Amniotic stem cell (primary cell): Measurements from ENCODE around the gene AOAH.

Source experiments
- DNase-seq: peaks from one replicate; lab custom pipeline; 2025; lab: John Stamatoyannopoulos, UW

Gene AOAH

GRCh38 chr7:36723951-36724664, at the start of gene AOAH:
AOAH (minus strand) TSS chr7:36724494; CDS start chr7:36724148, 346 bp downstream.
- DNase-seq, result no peak

- no peak for DNase-seq
Measured at GRCh38 chr7:36766451-36766850, 42.2 kb upstream of the AOAH start.

DNA sequence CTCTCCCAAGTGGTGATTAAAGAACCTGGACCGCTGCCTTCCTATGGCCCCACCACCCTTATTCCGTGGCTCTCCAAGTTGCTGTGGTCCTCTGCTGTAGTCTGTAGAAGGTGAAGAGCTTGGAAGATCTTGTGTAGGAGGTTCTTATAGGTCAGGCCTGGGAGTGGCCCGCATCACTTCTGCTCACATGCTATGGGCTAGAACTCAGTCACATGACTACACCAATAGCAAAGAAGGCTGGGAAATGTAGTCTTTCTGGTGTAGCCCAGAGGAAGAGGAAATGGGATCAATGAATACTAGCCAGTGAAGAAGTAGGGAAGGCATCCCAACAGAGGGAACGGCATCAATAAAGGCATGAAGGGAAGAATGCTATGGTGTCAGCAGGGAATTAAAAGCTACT, 41.3 kb upstream of the AOAH start:
- DNase-seq, result no peak

- no peak for DNase-seq
Measured at GRCh38 chr7:36764929-36765328, 40.6 kb upstream of the AOAH start.

DNA sequence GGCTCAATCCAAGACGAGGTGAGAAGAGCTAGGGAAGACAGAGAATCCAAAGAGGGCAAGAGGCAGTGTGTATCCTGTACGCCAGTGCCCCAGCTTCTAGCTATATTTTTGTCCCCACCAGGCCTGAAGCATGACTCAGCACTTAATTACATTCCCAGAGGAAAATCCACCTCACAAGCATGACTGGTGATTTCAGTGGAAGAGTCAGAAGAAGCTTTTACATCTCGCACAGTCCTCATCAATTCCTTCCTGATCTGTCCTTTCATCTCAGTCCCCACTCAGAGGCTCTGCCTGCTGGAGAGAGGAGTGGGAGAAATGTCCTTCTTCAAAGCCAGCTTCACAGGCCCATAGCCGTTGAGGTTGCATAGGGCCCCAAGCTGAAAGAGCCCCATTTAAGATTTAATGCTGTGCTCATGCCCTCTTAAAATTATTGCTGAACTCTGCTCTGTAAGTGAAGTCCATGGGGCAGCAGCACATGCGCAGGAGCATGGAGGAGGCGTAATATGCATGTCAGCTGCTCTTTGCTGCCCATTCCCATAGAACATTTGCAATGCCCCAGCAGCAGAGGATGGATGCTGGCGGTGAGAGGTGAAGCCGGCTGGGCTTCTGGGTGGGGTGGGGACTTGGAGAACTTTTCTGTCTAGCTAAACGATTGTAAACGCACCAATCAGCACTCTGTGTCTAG, 39.0 kb upstream of the AOAH start:
- DNase-seq, result no peak

- no peak for DNase-seq
Measured at GRCh38 chr7:36762394-36762793, 38.1 kb upstream of the AOAH start.

GRCh38 chr7:36761835-36762234, 37.5 kb upstream of the AOAH start:
- DNase-seq, result no peak

DNA sequence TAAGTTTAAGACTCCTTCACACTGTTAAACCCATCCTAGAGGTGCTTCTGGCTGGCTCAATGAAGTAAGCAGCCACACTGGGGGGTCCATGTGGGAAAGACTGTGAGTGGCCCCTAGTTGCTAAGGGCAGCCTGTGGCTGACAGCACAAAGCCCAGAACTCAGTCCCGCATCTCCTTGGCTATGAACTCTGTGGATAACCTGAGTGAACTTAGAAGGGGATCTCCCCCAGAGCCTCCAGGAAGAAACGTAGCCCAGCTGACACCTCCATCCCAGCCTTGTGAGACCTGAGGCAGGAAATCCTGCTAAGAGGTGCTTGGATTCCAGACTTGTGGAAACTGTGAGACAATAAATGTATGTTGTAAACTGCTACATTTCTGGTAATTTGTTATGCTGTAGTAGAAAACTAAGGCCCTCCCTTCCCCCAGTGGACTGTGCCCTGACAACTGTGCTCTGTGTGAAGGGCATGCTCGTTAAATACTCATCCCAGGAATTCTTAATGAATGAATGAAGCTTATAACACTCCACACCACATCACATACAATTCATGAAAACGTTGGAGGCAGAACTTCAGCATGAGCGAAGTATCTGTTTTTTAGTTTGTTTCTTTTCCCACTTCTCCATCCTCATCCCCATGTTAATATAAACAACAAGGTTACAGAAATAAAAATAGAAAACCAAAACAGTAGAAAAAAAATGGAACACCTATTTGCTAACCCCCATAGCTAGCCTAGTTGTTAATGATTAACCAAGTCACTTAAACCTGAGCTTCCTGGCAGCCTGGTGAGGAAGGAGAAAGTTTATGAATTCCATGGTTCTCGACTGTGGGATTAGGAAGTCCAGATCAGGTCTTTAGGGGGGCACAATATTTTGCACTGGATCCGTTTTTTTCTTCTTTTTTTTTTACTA, 36.8 kb upstream of the AOAH start:
- no peak for DNase-seq

GRCh38 chr7:36758879-36759278, 34.6 kb upstream of the AOAH start:
- DNase-seq, result no peak

DNA sequence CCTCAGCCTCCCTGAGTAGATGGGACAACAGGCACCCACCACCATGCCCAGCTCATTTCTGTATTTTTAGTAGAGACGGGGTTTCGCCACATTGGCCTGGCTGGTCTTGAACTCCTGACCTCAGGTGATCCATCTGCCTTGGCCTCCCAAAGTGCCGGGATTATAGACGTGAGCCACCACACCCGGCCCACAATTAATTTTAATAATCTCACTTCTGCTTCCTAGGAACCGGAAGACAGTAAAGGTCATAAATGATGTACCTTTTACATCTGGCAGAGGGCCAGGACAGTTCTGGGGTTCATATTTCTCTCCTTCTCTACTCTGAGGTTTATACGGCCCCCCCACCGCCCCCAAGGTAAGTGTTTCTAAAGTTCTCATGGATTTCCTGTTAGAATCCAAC, 31.2 kb upstream of the AOAH start:
- no peak for DNase-seq

DNA sequence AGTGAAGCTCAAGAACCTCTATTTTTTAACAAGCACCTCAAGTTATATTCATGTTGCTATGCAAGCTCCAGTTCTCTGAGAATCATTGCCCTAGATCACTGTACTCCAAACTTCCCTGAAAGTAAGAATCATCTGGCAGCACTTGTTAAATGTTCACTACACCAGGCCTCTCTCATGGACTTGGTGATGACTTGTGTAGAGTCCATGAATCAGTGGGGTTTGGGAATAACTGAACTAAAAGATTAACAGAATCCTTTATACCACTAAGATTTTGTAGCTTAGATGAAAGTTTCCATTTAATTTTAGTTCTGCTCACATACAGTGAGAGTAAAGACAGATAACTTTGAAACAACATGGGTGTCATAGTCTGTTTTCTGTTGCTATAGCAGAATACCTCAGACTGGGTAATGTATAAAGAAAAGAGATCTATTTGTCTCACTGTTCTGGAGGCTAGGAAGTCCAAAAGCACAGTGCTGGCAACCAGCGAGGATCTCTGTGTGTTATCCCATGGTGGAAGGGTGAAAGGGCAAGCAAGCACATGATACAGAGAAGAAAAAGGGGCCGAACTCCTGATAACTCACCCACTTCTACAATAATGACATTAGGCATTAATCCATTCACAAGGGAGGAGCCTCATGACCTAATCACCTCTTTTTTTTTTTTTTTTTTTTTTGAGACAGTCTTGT, 27.9 kb upstream of the AOAH start:
- no peak for DNase-seq

DNA sequence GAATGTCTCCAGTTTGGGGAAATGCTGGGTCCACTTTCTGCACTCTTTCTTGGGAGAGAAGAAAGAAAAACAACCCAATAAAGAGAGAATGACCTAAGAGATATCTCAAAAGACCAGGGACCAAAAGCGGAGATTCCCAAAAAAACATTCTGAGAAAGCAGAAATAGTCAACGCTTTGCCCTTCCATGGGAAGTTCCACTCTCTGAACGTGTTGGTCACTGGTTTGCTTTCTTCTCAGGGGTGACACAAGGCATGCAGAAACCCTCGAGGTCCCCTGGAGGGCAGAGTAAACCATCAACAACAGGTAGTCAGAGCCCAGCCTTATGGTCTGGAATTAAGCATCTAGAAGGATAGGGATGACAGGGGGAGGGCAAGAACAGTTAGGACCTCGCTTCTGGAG, 26.2 kb upstream of the AOAH start:
- DNase-seq, result no peak

GRCh38 chr7:36749282-36749960, 25.1 kb upstream of the AOAH start:
- DNase-seq, result no peak

GRCh38 chr7:36748017-36748487, 23.8 kb upstream of the AOAH start:
- DNase-seq, result no peak

- no peak for DNase-seq
Measured at GRCh38 chr7:36747280-36748016, 23.2 kb upstream of the AOAH start.

DNA sequence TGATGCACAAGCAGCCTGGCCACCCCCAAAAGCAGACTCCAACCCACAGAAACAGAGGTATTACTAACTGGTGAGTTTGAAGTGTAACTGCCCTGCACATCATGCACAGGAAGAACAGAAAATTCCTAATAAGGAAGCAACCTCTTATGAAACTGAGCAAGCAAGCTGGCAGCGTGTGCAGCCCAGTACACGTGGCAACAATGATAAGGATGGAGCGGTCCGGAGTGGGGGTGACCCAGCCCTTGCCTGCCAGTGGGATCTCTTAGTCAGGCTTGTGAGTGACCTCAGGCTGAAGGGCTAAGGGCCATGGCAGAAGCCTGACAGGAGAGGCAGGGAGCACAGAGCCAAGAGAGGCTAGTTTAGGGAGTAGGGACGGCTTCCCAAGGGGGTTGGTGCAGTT, 22.1 kb upstream of the AOAH start:
- no peak for DNase-seq

- DNase-seq, result no peak
Measured at GRCh38 chr7:36742911-36743775, 18.8 kb upstream of the AOAH start.

GRCh38 chr7:36741866-36742265, 17.6 kb upstream of the AOAH start:
- DNase-seq, result no peak

GRCh38 chr7:36739351-36739750, 15.1 kb upstream of the AOAH start:
- no peak for DNase-seq

DNA sequence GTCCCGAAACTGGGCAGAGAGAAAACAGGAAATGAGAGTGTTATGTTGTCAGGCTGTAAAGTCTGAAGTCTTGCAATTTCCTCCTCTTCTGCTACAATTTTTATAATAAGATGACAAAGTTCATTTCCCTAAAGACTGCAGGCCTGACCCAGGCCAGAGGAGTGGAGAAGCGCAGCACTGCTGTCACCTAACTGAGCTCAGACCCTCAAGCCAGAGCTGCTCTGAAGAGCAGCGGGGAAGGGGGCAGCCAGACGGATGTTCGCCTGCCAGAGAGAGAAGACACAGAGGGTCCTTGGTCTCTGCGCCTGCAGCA, 12.6 kb upstream of the AOAH start:
- no peak for DNase-seq
